HG02981 (cell line): ENCODE data around the gene BTBD16.

Source experiments
- ATAC-seq: cut with Tn5 transposase; IDR thresholded peaks from one replicate; pipeline ENCODE4 v1.9.1; 2021; ENCODE audit warnings: mild to moderate bottlenecking, moderate library complexity; ENCODE audit not compliant: unreplicated experiment

BTBD16 gene

GRCh38 chr10:122246830-122247520 lies 24.1 kb upstream of the BTBD16 start:
- ATAC-seq: no peak

DNA sequence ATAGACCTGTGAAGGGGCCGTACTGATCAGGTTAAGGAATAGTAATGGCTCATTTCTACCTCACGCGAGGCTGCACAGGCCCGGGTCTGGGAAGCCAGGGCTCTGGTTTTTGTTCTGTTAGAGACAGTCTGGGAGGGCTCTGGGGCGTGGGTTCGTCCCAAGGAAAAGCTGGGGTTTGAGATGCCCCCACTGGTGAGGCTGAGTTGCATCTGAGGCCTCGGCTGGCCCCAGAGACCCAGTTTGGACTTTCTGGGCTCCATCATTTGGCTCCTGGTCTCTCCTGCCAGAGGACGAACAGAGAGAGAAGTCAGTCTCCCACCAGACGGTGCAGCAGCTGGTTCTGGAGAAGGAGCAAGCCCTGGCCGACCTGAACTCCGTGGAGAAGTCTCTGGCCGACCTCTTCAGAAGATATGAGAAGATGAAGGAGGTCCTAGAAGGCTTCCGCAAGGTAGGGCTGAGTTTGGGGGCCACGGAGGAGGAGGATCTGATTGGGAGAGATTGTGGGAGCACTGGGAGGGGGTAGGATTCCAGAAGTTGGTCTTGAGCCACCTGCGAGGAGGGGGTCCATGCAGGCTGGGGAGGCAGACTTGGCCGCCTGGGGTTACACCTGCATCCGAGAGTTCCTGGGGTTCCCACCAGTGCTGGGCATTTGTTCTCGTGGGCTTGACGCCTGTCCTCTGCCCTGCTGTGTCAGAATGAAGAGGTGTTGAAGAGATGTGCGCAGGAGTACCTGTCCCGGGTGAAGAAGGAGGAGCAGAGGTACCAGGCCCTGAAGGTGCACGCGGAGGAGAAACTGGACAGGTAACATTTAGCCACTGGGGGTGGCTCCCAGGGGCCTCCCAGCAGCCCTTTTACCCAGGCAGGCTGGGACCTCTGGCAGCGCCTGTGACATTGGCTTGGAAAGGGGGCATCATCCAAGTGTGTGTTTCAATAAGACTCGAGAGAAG lies 22.5 kb upstream of the BTBD16 start:
- ATAC-seq: no peak

- no peak for ATAC-seq
Observed at GRCh38 chr10:122249303-122249850, 21.7 kb upstream of the BTBD16 start.

GRCh38 chr10:122249991-122250750 lies 20.9 kb upstream of the BTBD16 start:
- no peak for ATAC-seq

DNA sequence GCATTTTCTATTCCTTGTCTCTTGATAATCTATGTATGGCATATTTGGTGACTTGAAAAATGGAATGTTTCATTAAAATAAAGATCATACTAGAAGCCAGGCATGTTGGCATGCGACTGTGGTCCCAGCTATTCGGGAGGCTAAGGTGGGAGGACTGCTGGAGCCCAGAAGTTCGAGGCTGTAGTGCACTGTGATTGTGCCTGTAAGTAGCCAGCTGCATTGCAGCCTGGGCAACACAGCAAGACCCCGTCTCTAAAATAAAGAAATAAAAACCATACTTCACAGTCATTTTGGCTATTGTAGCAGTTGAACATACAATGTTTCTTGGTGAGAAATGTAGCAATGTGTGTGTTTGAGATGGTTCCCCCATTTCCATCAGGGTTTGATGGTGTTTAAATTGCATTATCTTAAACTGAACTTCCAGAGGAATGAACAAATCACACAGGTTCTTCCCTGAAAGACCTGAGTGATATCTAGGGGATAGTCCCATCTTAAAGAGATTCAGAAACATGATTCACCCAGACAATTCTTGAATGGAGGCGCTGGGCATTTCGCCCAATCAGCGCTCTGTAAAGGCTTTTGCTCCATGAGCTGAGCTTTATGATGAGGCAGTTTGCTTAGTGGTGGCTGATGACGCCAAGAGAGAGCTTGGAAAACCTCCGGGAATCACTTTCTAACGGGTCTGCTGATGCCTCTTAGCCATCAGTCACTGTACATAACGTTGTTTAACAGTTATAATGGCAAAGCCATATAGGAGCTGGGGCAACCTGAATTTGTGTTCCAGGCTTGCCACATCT lies 19.4 kb upstream of the BTBD16 start:
- no peak for ATAC-seq

DNA sequence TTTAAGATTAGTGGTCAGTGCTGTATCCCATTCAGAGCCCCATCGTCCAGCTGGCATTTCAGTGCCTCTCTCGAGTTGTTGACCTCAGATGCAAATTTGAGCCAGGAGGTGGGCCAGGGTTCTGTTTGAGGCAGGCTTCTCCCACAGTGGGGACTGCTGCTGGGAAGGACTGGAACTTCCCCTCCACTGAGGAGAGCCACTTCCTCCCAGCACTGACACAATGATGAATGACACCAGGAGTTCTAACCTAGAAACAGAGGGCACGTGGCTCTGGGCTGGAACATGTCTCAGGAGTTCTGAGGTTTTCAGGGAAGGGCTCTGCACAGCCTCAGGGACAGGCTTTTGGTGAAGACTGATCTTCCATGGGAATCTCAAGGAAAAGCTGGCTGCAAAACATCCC lies 18.3 kb upstream of the BTBD16 start:
- no peak for ATAC-seq

- no peak for ATAC-seq
Observed at GRCh38 chr10:122253605-122254004, 17.5 kb upstream of the BTBD16 start.

- no peak for ATAC-seq
Observed at GRCh38 chr10:122254831-122255230, 16.3 kb upstream of the BTBD16 start.

- ATAC-seq: no peak
Observed at GRCh38 chr10:122255509-122256301, 15.4 kb upstream of the BTBD16 start.

DNA sequence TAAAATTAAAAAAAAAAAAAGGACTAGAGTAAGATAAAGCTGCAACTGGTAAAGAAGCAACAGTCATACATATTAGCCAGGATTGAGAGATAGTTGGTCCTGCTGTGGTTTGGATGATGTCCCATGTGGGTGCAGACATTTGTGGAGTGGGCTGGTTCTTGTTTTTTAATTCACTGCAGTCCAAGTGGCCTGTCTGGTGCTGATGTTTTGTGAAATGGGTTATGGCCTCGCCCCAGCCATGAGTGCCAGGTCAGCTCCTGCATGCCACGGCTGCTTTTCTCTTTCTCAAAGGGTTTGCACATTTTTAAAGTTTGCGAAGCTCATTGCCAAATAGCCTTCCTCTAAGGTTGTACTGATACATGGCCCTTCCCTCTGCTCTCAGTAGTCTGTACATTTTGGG lies 14.1 kb upstream of the BTBD16 start:
- ATAC-seq: no peak

DNA sequence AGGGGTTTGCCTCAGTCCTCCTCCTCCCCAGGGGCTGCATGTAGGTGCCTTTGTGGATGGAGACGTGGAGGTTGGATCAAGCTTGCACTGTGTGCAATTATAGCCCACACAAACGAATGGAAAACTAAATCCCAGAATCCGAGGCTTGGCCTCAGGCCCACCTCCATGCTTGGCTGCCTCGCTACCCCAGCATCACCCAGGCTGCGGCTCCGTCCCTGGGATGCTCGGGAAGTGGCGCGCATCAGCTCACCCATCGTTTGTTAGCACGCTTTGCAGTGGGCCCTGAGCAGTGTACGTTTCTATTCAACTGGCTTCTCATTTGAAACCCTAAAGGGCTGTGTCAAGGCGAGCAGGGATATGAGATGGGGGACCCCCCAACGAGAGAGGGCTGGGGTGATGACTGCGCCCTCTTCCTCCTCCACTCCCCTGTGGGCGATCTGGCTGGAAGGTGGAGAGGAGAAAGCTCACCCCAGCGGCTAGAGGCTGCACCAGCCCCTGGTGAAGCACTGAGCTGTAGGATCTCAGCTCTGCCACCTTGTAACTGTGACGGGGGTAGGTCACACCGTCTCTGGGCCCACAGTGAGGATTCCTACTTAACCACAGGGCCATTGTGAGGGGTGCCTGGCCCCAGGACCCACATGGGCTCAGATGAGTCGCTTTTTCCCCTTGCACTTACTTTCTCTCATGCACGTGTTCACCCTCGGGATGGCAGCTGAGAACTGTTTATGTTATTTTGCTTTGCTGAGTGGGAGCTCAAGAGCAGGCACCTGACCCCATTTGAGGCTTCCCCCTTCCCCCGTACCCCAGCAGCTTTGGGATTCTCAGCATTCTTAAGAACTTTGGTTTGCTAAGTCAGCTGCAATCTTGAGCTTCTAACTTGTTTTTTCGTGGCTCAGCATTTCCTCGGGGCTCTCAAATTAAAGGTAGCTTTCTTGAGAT lies 12.7 kb upstream of the BTBD16 start:
- ATAC-seq: no peak

DNA sequence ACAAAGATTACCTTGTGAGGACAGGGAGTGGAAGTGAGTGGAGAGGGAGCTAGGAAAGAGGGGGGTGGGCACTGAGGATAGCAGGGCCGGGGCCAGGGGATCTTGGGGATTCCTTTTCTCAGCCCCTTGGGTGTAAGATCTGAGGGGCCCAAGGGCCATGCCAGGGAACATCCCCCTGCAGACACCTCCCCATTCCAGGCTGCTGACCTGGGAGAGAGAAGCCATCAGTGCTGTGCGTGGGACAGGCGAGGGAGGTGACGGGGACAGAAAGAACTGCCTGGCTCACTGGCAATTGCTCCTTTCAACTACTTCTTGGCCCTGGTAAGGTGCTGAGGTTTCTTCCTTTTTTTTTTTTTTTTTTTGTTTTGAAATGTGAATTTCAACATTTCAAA lies 12.0 kb upstream of the BTBD16 start:
- ATAC-seq: no peak

DNA sequence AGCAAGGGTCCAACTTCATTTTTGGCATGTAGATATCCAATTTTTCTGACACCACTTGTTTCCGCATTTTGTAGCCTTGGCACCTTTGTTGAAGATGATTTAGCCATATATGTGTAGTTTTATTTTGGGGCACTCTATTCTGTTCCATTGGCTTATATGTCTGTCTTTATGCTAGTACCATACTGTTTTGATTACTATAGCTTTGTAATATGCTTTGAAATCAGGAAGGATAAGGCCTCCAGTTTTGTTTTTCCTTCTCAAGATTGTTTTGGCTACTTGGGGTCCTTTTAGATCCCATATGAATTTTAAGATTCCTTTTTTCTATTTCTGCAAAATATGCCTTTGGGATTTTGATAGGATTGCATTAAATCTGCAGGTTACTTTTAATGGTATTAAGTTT lies 9.5 kb upstream of the BTBD16 start:
- ATAC-seq: no peak

- no peak for ATAC-seq
Observed at GRCh38 chr10:122263971-122264370, 7.1 kb upstream of the BTBD16 start.

DNA sequence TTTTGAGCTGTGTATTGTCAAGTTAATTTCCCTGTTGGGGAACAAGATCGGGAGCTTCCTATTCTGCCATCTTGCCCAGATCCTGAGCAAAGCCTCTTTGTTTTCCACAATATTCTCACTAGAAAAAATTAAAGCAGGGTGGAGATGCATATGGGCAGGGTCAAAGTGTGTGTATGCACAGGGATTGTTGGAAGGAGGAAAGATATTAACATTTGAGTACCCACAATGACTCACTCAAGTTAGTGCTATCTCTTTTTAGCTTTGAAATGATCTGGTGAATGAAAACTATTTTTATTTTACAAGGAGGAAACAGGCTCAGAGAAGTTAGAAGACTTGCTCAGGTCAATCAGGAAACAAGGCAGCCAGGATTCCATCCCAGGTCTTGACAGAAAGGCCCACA lies 6.7 kb upstream of the BTBD16 start:
- ATAC-seq: no peak

GRCh38 chr10:122264931-122265330 lies 6.2 kb upstream of the BTBD16 start:
- no peak for ATAC-seq

GRCh38 chr10:122265896-122266295 lies 5.2 kb upstream of the BTBD16 start:
- ATAC-seq: no peak
